B cell (primary cell): ENCODE results near the gene ALKBH6. TPM values are rescaled to one million over a fixed set of nuclear protein-coding genes. Genes with fewer than 3 reads are reported as not detected.

Experiments
- ATAC-seq: fragments of 200-7000 bp; cut with Tn5 transposase; one replicate; pipeline ENCODE4 v1.10.0; 2021; ENCODE audit warnings: low read depth, mild to moderate bottlenecking, moderate number of reproducible peaks, moderate library complexity
- CTCF ChIA-PET: fragments of 350-600 bp; sonication (Branson Sonifier 250); formaldehyde crosslinking; loops from one replicate; lab custom pipeline; 2021; ENCODE audit warnings: antibody characterized with exemption, inconsistent platforms; lab: Charles Lee
- POLR2A ChIA-PET: fragments of 350-600 bp; sonication (Branson Sonifier 250); formaldehyde crosslinking; loops from one replicate; lab custom pipeline; 2021; ENCODE audit warnings: antibody characterized with exemption; lab: Charles Lee
- DNase-seq: peaks from one replicate; pipeline ENCODE4 v3.0.0; 2013
- H2AFZ ChIP-seq: 2 replicates; pipeline ENCODE4 v1.6.1; 2012; ENCODE audit warnings: mild to moderate bottlenecking, low read depth, low read length; ENCODE audit not compliant: insufficient read depth, poor library complexity, severe bottlenecking
- H3K27ac ChIP-seq, 2 donors: 1 replicate in 1 of 2; 2 replicates in 1 of 2; pipeline ENCODE4 v1.5.1; 2012 to 2013; ENCODE audit warnings: low read length in 2 of 2, mild to moderate bottlenecking in 2 of 2, moderate library complexity in 1 of 2
- H3K27me3 ChIP-seq, 4 experiments: fragments of 200-600 bp in 1 of 4; sonication (generic) in 1 of 4; replicated peaks in 1 of 4; 1 replicate in 2 of 4; 2 replicates in 2 of 4; pipeline versions ENCODE4 v1.6.1 to v1.7.0; 2013 to 2016; ENCODE audit warnings: low read length in 3 of 4, mild to moderate bottlenecking in 2 of 4, mixed read lengths in 1 of 4, moderate library complexity in 1 of 4; ENCODE audit not compliant: insufficient read depth in 4 of 4, control insufficient read depth in 3 of 4; ENCODE audit errors: control extremely low read depth in 1 of 4
- H3K36me3 ChIP-seq, 2 experiments: replicated peaks in 1 of 2; 1 replicate in 1 of 2; 2 replicates in 1 of 2; pipeline versions ENCODE4 v1.6.1 to v1.7.1; 2013; ENCODE audit warnings: low read length in 1 of 2; ENCODE audit not compliant: insufficient read depth in 2 of 2, control insufficient read depth in 1 of 2; ENCODE audit errors: control extremely low read depth in 1 of 2, extremely low read depth in 1 of 2
- H3K4me1 ChIP-seq, 2 donors: fragments of 200-600 bp in 1 of 2; sonication (generic) in 1 of 2; 1 replicate in 1 of 2; 2 replicates in 1 of 2; pipeline versions ENCODE4 v1.5.1 to v1.6.1; 2013 to 2017; ENCODE audit warnings: low read length in 2 of 2; ENCODE audit not compliant: control insufficient read depth in 2 of 2, insufficient read depth in 2 of 2
- H3K4me2 ChIP-seq: replicated peaks from 2 replicates; pipeline ENCODE3; 2012; ENCODE audit warnings: mild to moderate bottlenecking, low read depth, low read length; ENCODE audit not compliant: poor library complexity, severe bottlenecking
- H3K4me3 ChIP-seq, 5 experiments: fragments of 200-600 bp in 1 of 5; sonication (generic) in 1 of 5; 1 replicate in 3 of 5; 2 replicates in 2 of 5; pipeline versions ENCODE4 v1.5.1 to v1.7.0; 2011 to 2016; ENCODE audit warnings: low read length in 4 of 5, mild to moderate bottlenecking in 4 of 5, low read depth in 2 of 5, control low read depth in 1 of 5, moderate library complexity in 1 of 5; ENCODE audit not compliant: insufficient read depth in 1 of 5; ENCODE audit errors: control extremely low read depth in 1 of 5, extremely low read depth in 1 of 5
- H3K79me2 ChIP-seq: fragments of 200-600 bp; sonication (generic); one replicate; pipeline ENCODE4 v1.6.0; 2016; ENCODE audit warnings: low read length; ENCODE audit not compliant: control insufficient read depth, insufficient read depth
- H3K9ac ChIP-seq: fragments of 200-600 bp; sonication (generic); 2 replicates; pipeline ENCODE4 v1.6.1; 2017; ENCODE audit warnings: mild to moderate bottlenecking, low read length, moderate library complexity
- H3K9me3 ChIP-seq, 3 donors: one replicate each; pipeline versions ENCODE4 v1.6.1 to v1.7.1; 2013; ENCODE audit warnings: low read length in 2 of 3; ENCODE audit not compliant: control insufficient read depth in 2 of 3, insufficient read depth in 1 of 3; ENCODE audit errors: control extremely low read depth in 1 of 3
- H4K20me1 ChIP-seq: 2 replicates; pipeline ENCODE4 v1.6.0; 2012; ENCODE audit warnings: mild to moderate bottlenecking, low read length; ENCODE audit not compliant: insufficient read depth, control insufficient read depth, poor library complexity, severe bottlenecking
- H3K27ac Mint-ChIP-seq: one replicate; pipeline ENCODE4 v1.8.0; 2021; ENCODE audit warnings: mixed read lengths
- H3K27me3 Mint-ChIP-seq: one replicate; pipeline ENCODE4 v1.8.0; 2021; ENCODE audit warnings: mixed read lengths
- H3K4me1 Mint-ChIP-seq: one replicate; pipeline ENCODE4 v1.8.0; 2021; ENCODE audit warnings: mixed read lengths
- H3K4me3 Mint-ChIP-seq: one replicate; pipeline ENCODE4 v1.8.0; 2021; ENCODE audit warnings: mixed read lengths
- H3K9me3 Mint-ChIP-seq: one replicate; pipeline ENCODE4 v1.8.0; 2022; ENCODE audit warnings: mixed read lengths; ENCODE audit not compliant: insufficient read depth
- EZH2 ChIP-seq: IDR thresholded peaks from 2 replicates; pipeline ENCODE4 v1.6.1; 2012; ENCODE audit warnings: borderline replicate concordance, low read depth, mild to moderate bottlenecking, moderate library complexity, low read length; ENCODE audit not compliant: insufficient read depth, poor library complexity, severe bottlenecking
- WGBS: methylation state at CpG from one replicate; pipeline ENCODE4 v1.1.5; 2013; ENCODE audit warnings: missing lambda C conversion rate; ENCODE audit not compliant: insufficient coverage; 5-methylcytosine and 5-hydroxymethylcytosine counted together
- intact Hi-C: fragments of 100-400 bp; cut with micrococcal nuclease; formaldehyde crosslinking; loops from one replicate; pipeline ENCODE4 v1.10.0; 2022
- polyA plus RNA-seq: library from polyadenylated mRNA; depleted of rRNA; stranded (reverse); fragments of >200 nt; gene quantifications from 2 replicates; pipeline ENCODE4 v1.2.3, GENCODE V29; 2012
- total RNA-seq, 2 donors: library from RNA; stranded (reverse); fragments of 120-200 nt in 1 of 2; gene quantifications; 1 replicate in 1 of 2; 2 replicates in 1 of 2; pipeline versions ENCODE4 v1.2.3 to v1.2.4, GENCODE V29; 2013 to 2022
- TF ChIP-seq, protein P1 (sequence below): fragments of 200-600 bp; IDR thresholded peaks from one replicate; pipeline ENCODE4 v1.8.0; 2022; ENCODE audit warnings: antibody characterized with exemption, mild to moderate bottlenecking

The ALKBH6 gene
- total and polyA plus RNA-seq, 2 donors (not counting 1 experiment from before 2014, with no cell fraction given), result 54.5 to 56.5 TPM

DNA sequence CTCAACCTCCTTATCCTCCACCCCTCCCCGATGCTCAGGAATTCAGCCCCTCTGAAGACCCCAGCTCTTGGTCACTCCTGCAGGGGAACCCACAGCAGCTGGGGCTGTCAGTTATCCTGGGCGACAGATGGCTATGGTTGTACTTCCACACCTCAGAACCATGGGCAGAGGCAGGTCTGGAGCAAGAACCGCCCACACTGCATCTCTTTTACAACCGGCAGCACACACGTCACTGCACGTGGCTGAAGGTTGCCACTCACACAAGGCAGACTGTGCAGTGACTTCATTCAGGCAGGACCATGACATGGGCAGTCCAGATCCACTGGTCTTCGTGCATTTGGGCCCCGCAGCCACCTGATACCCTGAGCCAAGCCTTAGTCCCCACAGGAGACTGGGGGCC lies 40.5 kb downstream of the ALKBH6 start:
- H3K9ac ChIP-seq, result no peak overlapping the region
- no peak for TF ChIP-seq EZH2
- TF ChIP-seq, protein P1, sequence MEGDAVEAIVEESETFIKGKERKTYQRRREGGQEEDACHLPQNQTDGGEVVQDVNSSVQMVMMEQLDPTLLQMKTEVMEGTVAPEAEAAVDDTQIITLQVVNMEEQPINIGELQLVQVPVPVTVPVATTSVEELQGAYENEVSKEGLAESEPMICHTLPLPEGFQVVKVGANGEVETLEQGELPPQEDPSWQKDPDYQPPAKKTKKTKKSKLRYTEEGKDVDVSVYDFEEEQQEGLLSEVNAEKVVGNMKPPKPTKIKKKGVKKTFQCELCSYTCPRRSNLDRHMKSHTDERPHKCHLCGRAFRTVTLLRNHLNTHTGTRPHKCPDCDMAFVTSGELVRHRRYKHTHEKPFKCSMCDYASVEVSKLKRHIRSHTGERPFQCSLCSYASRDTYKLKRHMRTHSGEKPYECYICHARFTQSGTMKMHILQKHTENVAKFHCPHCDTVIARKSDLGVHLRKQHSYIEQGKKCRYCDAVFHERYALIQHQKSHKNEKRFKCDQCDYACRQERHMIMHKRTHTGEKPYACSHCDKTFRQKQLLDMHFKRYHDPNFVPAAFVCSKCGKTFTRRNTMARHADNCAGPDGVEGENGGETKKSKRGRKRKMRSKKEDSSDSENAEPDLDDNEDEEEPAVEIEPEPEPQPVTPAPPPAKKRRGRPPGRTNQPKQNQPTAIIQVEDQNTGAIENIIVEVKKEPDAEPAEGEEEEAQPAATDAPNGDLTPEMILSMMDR, result no peak
- ATAC-seq, result no peak
- 52% methylated on average over 8 of the region's 8 CpGs for WGBS
- no peaks in the 10 kb centered on the region for H3K9me3 ChIP-seq
- ChIA-PET POLR2A (no interaction called here), CTCF (no interaction called here)
- H4K20me1 ChIP-seq, result no peaks in the 10 kb centered on the region
- H3K4me2 ChIP-seq, result no peak overlapping the region
- intact Hi-C loops, result no loop called here
- H3K79me2 ChIP-seq, result no peaks in the 10 kb centered on the region
- no peaks in the 10 kb centered on the region for H3K4me1 ChIP-seq
- no peak for DNase-seq
- H3K4me3 ChIP-seq, result no peak overlapping the region
- H2AFZ ChIP-seq, result no peak overlapping the region
- no peak overlapping the region for H3K27ac Mint-ChIP-seq
- H3K27me3 ChIP-seq, result peaks cover 0 to 9% (median 1%) of the 10 kb centered on the region in 4 experiments
- H3K9me3 Mint-ChIP-seq, result no peaks in the 10 kb centered on the region
- no peak overlapping the region for H3K27ac ChIP-seq
- no peaks in the 10 kb centered on the region for H3K4me1 Mint-ChIP-seq
- H3K36me3 ChIP-seq, result no peaks in the 10 kb centered on the region
- H3K4me3 Mint-ChIP-seq, result no peak overlapping the region
- H3K27me3 Mint-ChIP-seq, result peaks cover 29% of the 10 kb centered on the region

DNA sequence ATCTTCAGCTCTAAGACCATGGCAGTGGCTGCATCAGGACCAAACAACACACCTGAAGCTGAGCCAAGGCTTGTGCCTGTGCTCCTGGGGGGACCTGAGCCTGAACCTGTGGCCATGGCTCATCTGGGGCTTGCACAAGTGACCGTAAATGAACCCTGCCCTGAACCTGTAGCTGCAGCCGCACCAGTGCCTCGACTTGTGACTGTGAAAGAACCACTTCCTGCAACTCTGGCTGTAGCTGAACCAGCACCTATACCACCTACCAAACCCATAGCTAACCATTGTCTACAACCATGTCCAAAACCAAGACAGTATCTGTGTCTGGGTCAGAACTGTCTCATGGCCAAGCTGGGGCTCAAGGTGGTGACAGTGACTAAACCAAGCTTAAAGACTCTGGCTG lies 47.2 kb downstream of the ALKBH6 start:
- Histone ChIP-seq H3K9me3 (no peaks in the 10 kb centered on the region), H3K36me3 (no peaks in the 10 kb centered on the region), H3K4me3 (no peak overlapping the region), H3K4me1 (no peaks in the 10 kb centered on the region), H3K4me2 (no peak overlapping the region), H3K27me3 (peaks cover 0 to 7% (median 5%) of the 10 kb centered on the region in 4 experiments), H4K20me1 (no peaks in the 10 kb centered on the region), H3K27ac (no peak overlapping the region), H2AFZ (no peak overlapping the region), H3K79me2 (no peaks in the 10 kb centered on the region), H3K9ac (no peak overlapping the region)
- Mint-ChIP-seq H3K27me3 (peaks cover 22% of the 10 kb centered on the region), H3K4me1 (no peaks in the 10 kb centered on the region), H3K4me3 (no peak overlapping the region), H3K9me3 (no peaks in the 10 kb centered on the region), H3K27ac (no peak overlapping the region)
- no peak for TF ChIP-seq EZH2
- TF ChIP-seq, protein P1, result no peak
- intact Hi-C loops, result no loop called here
- ChIA-PET CTCF (interaction anchor here (0.7 kb wide), 1 partner anchor 134 kb away, joined by 4 read pairs; no protein-coding TSS in a partner anchor), POLR2A (no interaction called here)
- ATAC-seq (no peak), DNase-seq (no peak)
- WGBS, result 85% methylated on average over 3 of the region's 3 CpGs
